Measurements from ENCODE around the gene HSD17B14.

GRCh38 chr19:48815870-48816501 lies 20.3 kb downstream of the HSD17B14 start:
- TF ChIP-seq, protein P1, sequence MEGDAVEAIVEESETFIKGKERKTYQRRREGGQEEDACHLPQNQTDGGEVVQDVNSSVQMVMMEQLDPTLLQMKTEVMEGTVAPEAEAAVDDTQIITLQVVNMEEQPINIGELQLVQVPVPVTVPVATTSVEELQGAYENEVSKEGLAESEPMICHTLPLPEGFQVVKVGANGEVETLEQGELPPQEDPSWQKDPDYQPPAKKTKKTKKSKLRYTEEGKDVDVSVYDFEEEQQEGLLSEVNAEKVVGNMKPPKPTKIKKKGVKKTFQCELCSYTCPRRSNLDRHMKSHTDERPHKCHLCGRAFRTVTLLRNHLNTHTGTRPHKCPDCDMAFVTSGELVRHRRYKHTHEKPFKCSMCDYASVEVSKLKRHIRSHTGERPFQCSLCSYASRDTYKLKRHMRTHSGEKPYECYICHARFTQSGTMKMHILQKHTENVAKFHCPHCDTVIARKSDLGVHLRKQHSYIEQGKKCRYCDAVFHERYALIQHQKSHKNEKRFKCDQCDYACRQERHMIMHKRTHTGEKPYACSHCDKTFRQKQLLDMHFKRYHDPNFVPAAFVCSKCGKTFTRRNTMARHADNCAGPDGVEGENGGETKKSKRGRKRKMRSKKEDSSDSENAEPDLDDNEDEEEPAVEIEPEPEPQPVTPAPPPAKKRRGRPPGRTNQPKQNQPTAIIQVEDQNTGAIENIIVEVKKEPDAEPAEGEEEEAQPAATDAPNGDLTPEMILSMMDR (IDR thresholded peaks at IDR 0.05): no peak
- no peak for TF ChIP-seq POLR2A (IDR thresholded peaks at IDR 0.05)

Data from sigmoid colon (tissue), 3 donors.